GM21447 (cell line): ENCODE measurements around the gene P2RY2.
"Not testable (repeated sequence)": the region's sequence is repeated elsewhere in the genome, so short reads cannot be mapped to it uniquely, and the experiment has no call there.

Experiments used
- ATAC-seq: cut with Tn5 transposase; IDR thresholded peaks from one replicate; pipeline ENCODE4 v1.9.1; 2021; ENCODE audit not compliant: unreplicated experiment

P2RY2 gene

DNA sequence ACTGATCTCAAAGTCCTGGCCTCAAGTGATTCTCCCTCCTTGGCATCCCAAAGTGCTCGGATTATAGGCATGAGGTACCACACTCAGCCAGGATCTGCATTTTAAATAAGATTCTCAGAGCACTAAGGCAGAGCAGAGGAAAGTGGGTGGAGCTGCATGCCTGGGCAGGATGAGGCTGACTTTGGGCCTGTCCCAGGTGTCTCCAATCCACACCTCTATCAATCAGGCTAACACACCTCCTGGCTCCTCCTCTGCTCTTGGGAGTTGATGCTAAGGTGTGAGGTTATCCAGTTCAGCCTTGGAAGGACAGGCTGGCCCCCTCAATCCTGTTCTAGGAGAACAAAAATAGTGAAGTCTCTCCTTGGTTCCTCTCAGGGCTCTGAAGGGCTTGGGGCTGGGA, 30.2 kb upstream of the P2RY2 start:
- ATAC-seq = no peak

DNA sequence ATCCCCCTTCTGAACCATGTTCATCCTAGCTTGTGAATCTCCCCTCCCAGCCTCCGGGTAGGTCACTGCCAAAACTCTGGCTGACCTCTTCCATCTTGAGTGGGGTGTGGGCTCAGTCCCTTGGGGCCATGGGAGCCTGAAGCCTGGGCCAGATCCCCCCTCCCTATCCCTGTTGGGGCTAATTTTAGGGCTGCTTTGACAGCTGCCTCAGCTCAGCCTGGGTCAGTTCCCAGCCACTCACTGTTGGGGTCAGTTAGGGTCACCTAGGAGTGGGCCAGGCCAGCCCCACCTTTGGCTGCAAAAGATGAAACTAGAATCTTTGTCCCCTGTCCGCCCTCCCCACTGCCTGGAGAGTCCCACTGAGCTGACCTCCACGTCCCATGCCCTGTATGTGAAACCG, 29.8 kb upstream of the P2RY2 start:
- no peak for ATAC-seq

DNA sequence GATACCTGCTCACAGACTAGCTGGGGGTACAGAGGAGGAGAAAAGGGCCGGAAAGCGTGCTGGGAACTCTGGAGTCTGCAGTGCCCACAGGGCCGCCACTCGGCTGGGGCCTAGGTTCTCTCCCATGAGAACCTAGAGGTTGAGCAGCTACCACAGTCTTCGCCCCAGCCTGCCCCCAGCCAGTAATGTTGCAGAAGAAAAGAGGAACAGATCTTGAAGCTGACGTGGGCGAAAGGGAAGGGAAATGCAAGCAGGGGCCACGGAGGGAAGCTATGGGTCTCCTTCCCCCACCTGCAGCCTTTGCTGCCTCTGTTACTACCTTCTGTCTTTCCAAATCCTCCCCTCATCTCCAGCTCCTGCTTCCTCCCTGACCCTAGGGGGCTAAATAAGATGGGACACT, 28.8 kb upstream of the P2RY2 start:
- ATAC-seq = no peak

- ATAC-seq = no peak
These were observed 28.1 kb upstream of the P2RY2 start for GRCh38 chr11:73189723-73190556.

DNA sequence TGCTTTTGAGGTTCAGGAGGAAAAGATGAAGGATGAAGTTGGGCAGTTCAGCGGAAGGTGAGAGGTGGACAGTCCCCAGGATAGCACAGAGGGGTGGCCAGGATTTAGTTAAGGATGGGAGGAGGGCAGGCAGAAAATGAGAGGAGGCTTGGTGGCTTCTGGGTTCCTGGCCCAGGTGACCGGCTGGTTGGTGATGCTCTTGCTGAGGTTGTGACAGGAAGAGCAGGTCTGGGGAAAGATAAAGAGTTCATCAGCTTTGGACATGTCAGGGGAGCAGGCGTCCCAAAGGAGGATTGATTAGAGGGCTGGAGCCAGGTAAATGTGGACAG, 27.6 kb upstream of the P2RY2 start:
- ATAC-seq = no peak

GRCh38 chr11:73191151-73191550, 26.9 kb upstream of the P2RY2 start:
- no peak for ATAC-seq

DNA sequence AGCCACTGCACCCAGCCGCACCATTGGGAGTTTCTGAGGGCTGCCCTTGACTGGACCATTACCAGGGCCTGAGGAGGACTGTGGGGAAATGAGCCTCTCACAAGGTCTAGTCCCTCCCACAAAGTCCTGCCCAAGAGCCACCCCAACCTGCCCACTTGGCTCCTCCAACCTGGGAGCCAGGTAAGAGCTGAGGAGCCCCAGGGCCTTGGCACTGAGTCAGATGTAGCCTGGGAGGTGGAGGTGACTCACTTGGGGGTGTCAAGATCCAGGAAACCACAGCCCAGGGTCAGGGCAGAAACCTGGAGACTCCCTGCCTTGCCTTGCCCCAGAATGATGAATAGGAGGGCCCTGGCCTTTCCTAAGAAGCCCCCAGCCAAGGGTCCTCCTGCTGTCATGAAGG, 25.8 kb upstream of the P2RY2 start:
- ATAC-seq = no peak

GRCh38 chr11:73193251-73194033, 24.6 kb upstream of the P2RY2 start:
- ATAC-seq = no peak

DNA sequence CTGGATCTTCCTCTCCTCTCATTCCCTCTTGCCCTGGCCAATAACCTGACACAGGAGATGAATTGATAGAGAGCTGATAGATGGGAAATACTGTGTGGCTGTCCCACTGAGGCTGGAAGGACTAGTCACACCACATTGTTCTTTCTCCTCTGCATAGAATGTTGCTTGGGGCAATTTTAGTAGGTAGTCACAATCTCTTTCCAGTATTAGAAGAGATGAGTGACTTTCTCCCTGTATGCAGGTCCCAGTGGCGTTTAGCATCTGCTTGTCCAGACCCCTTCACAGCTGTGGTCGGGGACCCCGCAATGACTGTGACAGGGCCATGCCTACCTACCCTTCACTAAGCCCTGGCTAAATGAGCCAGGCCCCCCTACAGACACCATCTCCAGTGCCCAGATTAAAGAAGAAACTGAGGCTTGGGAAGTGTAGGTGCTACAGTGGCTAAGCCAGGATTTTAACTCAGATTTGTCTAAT, 24.0 kb upstream of the P2RY2 start:
- ATAC-seq = no peak

GRCh38 chr11:73194593-73194992, 23.5 kb upstream of the P2RY2 start:
- no peak for ATAC-seq

- no peak for ATAC-seq
These were observed 22.7 kb upstream of the P2RY2 start for GRCh38 chr11:73195191-73196007.

DNA sequence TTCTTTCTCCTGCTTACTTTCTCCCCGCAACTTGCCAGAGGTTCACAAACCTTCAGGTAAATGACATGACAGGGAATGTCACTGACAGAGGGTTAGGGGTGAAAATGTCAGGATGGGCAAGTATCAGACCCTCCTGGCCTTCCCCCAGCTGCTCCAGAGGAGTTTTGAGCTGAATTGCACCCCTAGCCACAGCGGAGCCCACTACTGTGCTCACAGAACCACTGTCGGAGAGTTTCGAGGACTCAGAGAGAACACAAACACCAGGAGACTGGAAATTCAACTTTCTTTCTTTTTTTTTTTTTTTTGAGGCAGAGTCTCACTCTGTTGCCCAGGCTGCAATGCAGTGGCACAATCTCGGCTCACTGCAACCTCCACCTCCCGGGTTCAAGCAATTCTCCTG, 21.5 kb upstream of the P2RY2 start:
- no peak for ATAC-seq

DNA sequence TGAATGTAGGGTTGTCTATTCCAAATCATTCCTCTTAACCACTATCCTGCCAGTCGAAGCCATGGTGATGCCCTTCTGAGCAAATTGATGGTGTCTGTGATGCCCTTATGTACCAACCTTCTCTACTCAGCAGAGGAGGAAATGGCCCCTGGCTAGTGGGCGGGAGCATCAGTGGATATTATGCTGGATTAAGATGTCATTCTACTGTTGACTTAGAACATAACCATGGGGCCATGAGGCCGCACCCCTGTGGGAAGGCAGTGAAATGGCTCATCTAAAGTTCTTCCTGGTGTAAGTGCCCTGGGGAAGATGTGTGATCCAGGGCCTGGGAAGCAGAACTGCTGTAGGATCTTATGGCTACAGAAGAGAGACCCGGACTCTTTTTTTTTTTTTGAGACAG, 20.7 kb upstream of the P2RY2 start:
- ATAC-seq = no peak

DNA sequence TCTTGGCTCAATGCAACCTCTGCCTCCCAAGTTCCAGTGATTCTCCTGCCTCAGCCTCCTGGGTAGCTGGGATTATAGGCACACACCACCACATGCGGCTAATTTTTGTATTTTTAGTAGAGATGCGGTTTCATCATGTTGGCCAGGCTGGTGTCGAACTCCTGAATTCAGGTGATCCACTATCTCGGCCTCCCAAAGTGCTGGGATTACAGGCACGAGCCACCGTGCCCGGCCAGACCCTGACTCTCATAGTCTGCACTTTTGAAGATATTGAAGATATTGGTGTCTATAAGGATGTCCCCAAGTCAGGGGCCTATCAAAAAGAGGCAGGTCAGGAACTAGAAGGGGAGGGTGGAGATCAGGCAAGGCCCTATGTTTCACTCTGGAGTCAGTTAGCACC, 20.3 kb upstream of the P2RY2 start:
- not testable (repeated sequence) for ATAC-seq

DNA sequence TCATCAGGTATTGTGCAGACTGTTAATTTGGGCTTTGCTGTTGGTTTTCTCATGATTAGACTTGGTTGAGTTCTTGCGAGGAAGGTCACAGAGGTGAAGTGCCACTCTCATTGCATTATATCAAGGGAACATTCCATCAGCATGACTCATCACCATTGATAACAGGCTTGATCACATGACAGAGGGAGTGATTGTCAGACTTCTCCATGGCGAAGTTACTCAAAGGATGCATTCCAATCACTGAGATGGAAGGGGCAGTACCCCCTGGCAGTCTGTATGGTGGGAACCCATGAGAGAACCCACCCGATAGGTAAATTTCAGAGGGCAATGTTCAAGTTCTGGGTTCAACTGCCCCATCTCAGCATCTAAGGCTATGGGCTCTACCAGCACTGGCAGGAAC, 19.4 kb upstream of the P2RY2 start:
- ATAC-seq = no peak

DNA sequence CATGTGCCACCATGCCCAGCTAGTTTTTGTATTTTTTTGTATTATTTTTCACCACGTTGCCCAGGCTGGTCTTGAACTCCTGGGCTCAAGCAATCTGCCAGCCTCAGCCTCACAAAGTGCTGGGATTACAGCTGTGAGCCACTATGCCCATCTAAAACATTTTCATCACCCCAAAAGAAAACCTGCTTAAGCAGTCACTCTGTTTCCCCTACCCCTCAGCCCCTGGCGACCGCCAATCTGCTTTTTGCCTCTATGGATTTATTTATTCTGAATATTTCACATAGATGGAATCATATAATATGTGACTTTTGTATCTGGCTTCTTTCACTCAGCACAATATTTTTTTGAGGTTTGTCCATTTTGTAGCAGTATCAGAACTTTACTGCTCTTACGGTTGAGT, 18.6 kb upstream of the P2RY2 start:
- no peak for ATAC-seq

- no peak for ATAC-seq
These were observed 17.8 kb upstream of the P2RY2 start for GRCh38 chr11:73200256-73200655.

DNA sequence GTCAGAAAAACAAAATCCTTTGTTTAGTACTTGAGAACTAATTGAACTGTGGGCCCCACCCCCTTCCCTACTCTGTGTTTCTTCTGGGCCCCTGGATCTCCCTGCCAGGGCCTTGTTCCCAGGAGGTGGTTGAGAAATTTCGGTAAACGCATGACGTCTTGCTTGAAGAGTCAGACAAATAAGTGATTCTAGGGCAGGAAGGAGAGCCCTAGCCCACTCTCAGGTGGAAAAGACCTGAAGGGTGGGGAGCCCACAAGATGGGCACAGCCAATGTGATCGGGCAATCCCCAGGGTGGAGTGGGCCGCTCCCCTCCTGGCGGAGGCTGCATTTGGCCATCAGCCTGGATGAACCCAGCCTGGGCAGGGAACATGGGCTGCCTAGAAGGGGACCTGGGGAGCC, 16.8 kb upstream of the P2RY2 start:
- no peak for ATAC-seq

GRCh38 chr11:73201888-73202780, 15.9 kb upstream of the P2RY2 start:
- no peak for ATAC-seq

DNA sequence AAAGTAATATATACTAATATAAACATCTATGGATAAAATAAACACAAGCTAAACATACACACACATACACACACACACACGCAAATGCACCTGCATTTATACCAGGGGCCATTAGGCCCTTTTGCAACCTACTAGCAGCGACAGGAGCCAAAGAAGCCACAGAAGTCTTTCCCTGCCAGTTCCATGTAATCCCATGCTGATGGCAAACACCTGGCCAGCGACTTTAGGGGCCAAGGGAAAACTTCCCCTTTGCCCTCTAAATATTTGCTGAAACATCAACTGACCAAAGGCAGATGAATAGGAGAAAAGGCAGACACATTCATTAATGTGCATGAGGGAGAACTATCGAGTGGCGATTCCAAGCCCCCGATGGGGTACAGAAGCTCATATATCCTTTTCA, 14.8 kb upstream of the P2RY2 start:
- ATAC-seq = no peak

GRCh38 chr11:73203790-73204189, 14.3 kb upstream of the P2RY2 start:
- ATAC-seq = no peak
